OCI-LY3 (cell line): ENCODE results near the gene WLS.

Experiments used
- CTCF ChIP-seq: fragments of 200-600, 300-600 bp; sonication (generic); IDR thresholded peaks from 2 replicates; pipeline ENCODE4 v1.5.1; 2014; ENCODE audit warnings: antibody characterized with exemption, low read length, low read depth
- EZH2phosphoT487 ChIP-seq: fragments of 200-600 bp; shearing (Covaris generic); IDR thresholded peaks from 2 replicates; pipeline ENCODE4 v1.6.1; 2018; ENCODE audit warnings: antibody characterized with exemption, mixed run types, low read depth

- TF ChIP-seq CTCF (no peak), EZH2phosphoT487 (no peak)
These were observed 99.7 kb downstream of the WLS start for GRCh38 chr1:68132426-68133130.
